GM19023 (cell line): ENCODE measurements around the gene SPDYE4.

Experiments
- ATAC-seq: cut with Tn5 transposase; IDR thresholded peaks from one replicate; pipeline ENCODE4 v1.9.1; 2021; ENCODE audit warnings: mild to moderate bottlenecking, moderate library complexity; ENCODE audit not compliant: unreplicated experiment

SPDYE4 gene

DNA sequence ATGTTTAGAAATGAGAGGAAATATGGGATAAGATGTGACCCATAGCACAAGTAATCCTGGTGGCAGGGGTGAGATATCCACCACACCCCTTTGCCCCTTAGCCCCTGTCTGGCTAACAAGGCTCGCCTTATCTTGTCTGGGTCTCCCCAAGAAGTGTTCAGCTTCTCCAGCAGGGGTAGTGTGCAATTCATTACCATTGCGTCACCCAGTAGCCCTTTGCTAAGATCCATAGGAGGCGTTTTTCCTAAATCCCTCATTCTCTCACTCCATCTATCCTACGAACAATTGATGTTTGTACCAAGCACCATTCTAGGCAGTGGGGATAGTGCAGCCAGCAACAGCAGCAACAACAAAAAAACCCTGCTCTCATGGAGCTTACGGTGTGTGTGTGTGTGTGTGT is 44.5 kb downstream of the SPDYE4 start:
- no peak for ATAC-seq

DNA sequence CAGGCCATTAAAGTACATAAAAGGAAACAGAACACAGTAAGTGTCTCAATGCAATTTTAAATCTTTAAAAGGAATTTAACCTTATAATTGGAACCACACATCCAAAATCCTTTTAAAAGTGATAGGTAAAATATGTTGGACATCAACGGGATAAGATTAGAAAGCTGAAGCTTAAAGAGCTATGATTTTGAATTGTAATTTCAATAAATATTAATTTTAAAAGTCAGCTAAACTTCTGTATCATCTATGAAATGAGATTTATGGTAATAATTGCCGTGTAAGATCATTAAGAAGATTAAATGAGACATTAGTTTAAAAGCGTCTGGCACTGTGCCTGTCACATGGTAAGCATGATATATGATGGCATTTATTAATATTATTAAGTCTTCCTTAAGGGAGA is 45.0 kb downstream of the SPDYE4 start:
- ATAC-seq, result no peak

DNA sequence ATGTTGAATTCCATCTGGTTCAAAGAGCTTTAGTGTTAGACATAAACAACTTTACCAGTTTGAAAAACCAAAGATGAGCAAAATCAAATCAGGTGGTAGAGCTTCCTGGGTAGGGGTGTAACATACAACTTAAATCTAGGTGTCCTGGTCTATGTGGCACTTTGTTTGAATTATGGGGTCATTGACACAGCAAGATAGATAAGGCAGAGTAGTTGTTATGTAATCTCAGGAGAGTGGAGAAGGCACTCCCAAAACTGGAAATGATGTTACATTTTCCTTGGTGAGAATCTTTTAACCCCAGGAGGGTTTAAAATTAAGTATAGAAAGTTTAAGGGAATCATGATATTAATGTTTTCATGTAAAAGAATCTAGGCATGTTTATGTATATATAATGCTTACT is 45.6 kb downstream of the SPDYE4 start:
- ATAC-seq, result no peak

DNA sequence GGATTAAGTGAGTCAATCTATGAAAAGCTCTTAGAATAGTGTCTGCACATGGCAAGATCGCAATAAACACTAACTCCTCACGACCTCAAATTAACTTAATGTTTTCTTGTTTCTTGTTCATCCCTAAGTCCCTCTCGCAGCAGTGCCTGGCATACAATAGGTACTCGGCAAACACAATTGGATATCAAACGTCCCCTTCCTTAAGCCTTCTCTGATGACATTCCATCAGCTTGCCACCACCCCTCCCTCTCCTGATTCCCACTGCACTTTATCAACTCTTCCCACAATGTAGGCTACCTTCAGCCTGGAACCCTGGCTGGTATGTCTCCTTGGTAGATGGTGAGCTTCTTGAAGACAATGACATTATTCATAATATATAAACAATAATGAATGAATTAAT is 47.1 kb downstream of the SPDYE4 start:
- ATAC-seq, result no peak

DNA sequence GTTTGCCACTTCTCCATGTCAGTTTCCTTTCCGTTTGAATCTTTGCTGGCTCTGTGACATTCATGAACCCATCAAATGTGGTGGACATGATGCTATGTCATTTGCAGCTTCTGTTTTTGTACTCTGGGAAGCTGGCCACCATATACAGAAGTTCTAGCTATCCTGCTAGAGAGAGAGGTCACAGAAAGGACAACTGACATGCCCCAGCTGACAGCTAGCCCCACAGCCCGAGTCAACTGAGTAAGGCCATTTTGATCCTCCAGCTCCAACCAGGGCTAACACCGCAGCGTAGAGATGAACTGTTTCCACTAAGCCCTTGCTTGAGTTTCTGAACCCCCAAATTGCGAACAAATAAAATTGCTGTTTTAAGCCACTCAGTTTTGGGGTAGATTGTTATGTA is 47.5 kb downstream of the SPDYE4 start:
- ATAC-seq, result no peak

DNA sequence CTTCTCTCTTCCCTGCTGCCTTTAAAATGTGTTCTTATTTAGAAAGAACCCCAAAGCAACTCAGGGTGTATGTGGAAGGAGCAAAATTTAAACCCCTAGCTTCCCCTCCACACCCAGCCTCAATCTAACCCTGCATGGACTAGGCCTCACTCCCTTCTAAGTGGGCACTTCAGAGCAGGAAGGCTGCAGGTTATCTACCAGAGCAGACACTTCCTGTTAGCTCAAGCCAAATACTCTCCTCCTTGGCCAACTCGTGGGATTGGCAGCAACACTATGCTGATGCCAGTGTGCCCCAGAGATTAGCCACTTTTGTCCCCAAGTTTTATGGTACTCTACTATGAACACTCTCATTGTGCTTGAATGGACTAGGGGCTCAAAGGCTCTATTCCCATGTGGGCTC is 49.3 kb downstream of the SPDYE4 start:
- ATAC-seq, result no peak

- ATAC-seq, result no peak
Observed at GRCh38 chr17:8708025-8708461, 50.3 kb downstream of the SPDYE4 start.

- ATAC-seq, result no peak
Observed at GRCh38 chr17:8707332-8708024, 50.9 kb downstream of the SPDYE4 start.

- no peak for ATAC-seq
Observed at GRCh38 chr17:8706431-8706830, 51.9 kb downstream of the SPDYE4 start.

DNA sequence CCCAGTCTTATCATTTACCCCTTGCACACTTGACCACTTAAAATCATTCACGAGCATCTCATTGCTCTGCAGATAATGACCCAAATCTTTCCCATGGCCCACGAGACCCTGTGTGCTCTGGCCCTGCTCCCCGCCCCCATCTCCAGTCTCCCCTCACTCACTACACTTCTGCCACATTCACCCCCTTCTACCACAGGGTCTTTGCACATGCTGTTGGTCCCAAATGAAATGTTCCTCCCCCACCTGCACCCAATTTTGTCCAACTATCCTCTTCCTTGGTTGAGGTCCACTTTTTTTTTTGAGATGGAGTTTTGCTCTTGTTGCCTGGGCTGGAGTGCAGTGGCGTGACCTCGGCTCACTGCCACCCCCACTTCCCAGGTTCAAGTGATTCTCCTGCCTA is 52.9 kb downstream of the SPDYE4 start:
- no peak for ATAC-seq

DNA sequence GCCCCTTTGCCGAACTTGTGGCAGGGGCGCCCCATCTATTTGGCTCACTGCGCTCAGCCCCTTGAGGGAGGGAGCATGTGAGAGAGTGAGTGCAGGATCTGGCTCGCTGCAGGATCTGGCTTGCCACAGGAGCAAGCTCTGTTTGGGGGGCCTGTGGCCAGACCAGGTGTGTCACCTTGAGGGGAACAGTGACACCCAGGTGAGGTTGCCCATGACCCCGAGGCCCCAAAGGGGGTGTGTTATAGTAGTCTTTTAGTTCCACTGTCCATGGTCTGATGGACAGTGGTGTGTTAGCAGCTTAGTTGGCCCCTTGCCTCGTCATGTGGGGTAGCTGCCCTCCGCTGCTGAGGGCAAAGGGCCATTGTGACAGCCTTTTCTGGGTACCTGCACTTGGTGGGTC is 55.3 kb downstream of the SPDYE4 start:
- ATAC-seq, result no peak

GRCh38 chr17:8701754-8702153 is 56.6 kb downstream of the SPDYE4 start:
- ATAC-seq, result no peak

DNA sequence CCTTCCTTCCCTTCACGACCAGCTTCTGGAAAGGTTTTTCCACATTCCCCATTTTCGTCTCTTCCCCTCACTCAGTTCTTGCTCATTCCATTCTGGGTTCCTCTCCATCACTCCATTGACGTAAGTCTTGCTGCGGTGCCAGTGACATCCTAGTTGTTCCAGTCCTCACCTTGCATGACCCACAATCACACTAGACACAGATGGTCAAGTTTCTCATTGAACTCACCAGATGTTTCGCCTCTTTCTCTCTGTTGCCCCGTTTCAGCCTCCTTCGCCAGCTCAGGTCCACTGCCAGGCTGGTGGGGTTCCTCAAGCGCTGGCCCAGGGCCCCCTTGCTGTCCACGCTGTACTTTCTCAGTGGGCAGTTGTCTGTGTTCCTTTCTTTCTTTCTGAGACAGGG is 57.1 kb downstream of the SPDYE4 start:
- no peak for ATAC-seq
